Cerebellar nuclear complex (tissue), 1 donor: Measurements from ENCODE around the gene RDH13.
"Not testable (repeated sequence)": the region's sequence is repeated elsewhere in the genome, so short reads cannot be mapped to it uniquely, and the experiment has no call there.

Source experiments
- DNase-seq, 2 experiments: peaks; one replicate each; lab custom pipeline; 2025; lab: John Stamatoyannopoulos, UW

Gene RDH13, protein sequence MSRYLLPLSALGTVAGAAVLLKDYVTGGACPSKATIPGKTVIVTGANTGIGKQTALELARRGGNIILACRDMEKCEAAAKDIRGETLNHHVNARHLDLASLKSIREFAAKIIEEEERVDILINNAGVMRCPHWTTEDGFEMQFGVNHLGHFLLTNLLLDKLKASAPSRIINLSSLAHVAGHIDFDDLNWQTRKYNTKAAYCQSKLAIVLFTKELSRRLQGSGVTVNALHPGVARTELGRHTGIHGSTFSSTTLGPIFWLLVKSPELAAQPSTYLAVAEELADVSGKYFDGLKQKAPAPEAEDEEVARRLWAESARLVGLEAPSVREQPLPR

DNA sequence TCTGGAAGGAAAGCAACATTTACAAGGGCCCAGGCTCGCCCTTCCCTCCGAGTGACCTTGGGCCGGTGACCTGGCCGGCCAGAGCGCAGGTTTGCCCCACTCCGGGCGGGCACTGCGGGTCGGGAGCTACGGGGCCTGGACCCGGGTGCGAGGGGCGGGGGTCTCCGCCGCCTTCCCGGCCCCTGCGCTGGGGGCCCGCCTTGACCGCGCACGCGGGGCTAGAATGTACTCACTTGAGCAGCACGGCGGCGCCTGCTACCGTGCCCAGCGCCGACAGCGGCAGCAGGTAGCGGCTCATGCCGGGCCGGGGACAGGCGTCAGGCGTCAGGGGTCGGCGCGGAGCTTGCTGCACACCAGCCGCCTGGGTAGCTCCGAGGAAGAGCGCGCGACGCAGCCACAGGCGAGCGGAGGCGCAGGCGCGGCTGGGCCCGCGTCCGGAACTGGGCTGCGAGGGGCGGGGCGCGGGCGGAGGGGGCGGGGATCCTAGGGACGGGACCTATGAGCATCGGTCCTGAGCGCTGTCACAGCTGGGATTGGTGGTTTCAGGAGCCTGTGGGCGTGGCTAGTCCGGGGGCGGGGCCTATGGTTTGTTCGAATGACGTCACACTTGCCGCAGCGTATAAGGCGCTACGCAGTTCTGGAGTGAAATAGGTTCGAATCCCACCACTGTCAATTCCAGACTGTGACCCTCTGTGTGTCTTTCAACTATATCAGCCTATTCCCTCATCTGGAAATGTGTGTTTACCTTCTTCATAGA, at the start of gene RDH13:
RDH13 (minus strand) TSS at position 414 of the 757 bp plus-strand sequence; CDS start at position 298, 116 bp downstream.
- peak; percentile 53 to 64 for DNase-seq

DNA sequence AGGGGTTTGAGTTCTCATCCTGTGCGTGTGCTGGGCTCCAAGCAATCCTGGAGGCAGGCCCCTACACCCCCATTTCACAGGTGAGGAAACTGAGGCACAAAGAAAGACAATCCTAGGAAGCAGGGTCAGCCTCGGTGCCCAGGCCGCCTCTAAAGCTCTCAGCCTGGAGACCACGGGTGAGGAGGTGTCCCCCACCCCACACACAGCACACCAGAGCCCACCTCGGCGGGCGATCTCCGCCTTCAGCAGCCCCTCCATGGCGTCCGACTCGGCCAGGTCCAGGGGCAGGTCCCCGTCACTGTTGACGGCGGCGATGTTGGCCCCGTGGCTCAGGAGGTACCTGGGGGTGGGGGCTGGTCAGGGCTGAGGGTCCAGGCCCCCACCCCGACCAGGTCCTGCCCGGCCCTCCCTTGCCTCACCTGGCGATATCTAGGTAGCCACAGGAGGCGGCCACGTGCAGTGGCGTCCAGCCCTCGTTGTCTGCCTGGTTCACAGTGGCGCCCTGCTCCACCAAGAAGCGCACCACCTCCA, 49.4 kb upstream of the RDH13 start:
- no peak for DNase-seq

DNA sequence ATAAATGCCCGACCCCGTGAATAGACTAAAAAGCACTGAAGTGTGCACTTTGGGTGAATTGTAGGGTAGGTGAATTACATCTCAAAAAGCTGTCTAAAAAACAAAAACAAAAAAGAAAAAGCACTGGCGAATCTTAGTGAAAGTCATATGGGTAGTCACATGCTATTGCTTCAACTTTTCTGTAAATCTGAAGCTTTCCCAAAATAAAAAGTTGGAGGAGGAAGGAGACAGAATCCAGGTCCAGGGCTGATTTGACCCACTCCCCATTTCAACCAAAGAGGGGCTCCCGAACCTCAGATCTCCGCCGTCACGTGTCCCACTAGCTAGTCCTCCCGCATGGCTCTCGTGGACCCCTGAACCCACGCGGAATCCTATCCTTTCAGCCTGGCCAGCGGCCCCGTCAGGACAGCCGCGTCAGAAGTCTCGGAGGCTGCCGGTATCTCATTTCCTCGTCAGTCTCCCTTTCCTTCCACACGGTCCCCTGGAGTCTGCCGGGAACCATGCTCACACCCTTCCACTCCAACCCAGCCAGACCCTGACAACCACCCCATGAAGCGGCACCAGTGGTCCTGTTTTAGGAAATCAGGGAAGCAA, 48.4 kb upstream of the RDH13 start:
- DNase-seq: no peak

DNA sequence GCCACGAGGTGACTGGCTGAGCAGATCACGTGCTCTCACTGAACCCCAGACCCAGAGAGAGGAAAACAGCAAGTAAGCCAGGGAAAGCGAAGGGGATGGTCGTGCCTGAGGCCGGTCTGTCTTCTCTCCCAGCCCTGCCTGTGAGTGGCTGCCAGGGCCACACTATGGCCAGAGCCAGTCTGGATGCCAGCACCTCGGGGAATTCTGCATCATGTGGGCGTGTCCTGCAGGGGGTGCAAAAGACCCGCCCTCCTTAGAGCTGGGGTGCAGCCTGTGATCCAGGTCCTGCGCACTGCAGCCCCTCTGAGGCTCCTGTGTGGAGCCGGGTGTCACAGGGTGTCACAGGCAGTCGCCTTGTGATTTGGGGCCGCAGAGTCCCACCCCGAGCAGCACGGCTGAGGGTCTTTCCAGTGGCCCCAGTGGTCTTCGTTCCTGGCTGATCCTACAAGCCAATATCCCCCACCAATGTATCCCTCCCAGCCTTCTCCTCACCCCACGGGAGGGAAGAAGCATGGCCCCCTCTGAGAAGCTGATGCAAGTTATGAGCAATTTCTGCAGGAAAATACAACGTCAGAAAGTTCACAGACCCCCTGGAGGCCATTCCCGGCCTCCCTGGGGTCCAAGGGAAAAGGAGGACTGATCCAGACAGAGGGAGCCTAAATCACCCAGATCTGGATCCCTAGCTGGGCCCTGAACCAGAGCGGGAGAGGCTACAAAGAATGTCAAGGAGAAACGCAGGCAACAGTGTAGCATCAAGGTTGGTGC, 46.8 kb upstream of the RDH13 start:
- DNase-seq: no peak

DNA sequence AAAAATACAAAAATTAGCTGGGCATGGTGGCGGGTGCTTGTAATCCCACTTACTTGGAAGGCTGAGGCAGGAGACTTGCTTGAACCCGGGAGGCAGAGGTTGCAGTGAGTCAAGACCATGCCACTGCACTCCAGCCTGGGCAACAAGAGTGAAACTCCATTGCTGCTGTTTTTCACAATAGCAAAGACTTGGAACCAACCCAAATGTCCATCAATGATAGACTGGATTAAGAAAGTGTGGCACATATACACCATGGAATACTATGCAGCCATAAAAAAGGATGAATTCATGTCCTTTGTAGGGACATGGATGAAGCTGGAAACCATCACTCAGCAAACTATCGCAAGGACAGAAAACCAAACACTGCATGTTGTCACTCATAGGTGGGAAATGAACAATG, 44.3 kb upstream of the RDH13 start:
- not testable (repeated sequence) for DNase-seq

DNA sequence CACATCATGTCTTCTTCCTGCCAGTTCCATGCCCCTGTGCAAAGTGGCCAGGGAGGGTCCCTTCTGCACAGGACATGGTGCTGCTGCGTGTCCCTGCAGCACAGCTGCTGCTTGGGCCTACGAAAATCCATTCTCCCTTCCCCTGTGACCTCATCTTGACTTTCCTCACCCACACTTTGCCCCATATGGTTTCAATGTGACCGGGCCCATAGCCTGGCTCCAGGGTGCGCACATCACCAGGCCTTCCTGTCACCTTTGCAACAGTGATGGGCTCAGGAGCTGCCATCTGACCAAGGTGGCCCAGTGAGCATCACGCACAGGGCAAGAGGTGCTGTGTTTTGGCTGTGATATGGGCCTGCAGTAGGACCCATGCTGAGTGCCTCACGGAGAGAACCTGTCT, 43.6 kb upstream of the RDH13 start:
- no peak for DNase-seq

DNA sequence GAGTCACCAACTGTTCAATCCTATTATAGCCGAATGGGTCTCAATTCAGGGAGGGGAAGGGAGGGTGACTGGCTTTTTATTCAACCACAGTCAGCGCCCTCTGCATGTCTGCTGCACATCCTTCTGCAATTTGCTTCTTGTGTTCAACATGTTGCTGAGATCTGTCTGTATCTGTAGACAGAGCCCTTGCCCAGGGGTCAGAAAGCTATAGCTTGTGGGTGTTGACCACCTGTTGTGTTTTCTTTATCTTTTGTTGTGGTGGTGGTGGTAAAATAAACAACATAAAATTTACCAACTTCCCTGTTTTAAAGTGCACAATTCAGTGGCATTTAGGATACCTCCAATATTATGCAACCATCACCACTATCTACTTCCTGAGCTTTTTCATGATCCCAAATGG, 42.3 kb upstream of the RDH13 start:
- no peak for DNase-seq

DNA sequence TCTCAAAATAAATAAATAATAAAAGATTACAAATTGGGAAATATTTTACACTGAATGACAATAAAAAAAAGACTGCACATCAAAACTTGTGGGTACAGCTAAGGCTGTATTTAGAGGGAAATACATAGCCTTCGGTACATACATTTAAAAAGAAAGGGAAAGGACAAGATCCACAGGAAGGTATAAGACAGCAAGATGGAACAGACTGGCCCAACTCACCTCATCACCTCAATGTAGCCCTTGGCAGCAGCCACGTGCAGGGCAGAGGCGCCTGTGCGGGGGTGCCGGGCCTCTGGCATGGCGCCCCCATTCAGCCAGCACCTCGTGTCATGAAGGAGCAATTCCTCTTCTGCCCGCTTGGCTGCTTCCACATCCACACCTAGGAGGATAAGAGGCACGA, 40.2 kb upstream of the RDH13 start:
- no peak for DNase-seq

DNA sequence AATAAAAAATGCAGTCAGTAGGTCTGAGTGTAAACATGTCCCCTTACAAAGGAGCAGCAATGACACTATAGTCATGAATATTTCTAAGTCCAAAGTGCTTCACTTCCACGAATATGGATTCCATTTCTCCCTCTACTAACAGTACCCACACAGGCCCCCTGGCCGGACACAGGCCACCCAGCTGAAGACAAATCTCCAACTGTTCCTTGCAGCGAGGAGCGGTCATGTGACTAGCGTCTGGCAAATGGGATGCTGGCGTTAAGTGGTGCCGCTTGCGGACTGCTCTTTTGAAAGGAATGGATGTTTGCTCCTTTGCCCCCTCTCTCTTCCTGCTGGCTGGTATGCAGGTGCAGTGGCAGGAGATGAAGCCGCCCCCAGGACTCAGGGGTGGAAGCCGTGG, 38.3 kb upstream of the RDH13 start:
- DNase-seq: no peak

DNA sequence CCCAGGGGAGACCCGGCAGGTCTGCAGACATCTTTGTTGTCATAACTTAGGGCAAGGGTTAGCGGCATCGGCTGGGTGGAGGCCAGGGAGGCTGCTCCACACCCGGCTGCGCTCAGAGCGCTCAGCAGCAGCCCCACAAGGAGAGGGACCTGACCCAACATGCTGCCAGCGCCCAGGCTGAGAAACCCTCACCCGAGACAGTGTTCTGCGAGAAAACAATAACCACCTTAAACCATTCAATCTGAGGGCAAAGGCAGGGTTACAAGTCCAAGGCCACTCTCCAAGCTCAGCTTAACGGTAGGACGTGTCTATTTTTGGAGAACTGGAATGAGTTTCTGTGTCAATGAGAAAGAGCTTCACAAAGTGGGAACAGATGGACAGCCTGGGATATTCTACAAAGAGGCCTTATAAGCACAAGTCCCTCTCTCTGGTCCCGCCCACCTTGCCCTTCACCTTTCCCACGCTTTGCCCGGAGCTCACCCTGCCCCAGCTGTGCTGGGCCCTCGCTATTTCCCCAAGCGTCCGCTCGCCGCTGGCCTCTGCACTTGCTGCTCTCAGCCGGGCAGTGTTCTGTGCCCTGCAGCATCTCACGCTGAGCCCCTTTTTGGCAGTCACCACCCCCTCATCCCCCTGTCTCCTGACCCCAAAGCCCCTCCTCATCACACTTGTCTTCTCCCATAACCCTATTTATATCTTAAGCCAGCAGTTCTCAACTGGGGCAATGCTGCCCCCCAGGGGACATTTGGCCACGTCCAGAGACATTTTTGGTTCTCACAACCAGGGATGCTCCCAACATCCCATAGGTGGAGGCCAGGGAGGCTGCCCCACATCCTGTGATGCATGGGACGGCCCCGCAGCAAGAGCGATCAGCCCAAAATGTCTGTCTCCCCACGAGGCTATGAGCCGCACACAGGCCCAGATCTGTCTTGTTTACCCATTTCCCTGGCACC, 36.9 kb upstream of the RDH13 start:
- no peak for DNase-seq

DNA sequence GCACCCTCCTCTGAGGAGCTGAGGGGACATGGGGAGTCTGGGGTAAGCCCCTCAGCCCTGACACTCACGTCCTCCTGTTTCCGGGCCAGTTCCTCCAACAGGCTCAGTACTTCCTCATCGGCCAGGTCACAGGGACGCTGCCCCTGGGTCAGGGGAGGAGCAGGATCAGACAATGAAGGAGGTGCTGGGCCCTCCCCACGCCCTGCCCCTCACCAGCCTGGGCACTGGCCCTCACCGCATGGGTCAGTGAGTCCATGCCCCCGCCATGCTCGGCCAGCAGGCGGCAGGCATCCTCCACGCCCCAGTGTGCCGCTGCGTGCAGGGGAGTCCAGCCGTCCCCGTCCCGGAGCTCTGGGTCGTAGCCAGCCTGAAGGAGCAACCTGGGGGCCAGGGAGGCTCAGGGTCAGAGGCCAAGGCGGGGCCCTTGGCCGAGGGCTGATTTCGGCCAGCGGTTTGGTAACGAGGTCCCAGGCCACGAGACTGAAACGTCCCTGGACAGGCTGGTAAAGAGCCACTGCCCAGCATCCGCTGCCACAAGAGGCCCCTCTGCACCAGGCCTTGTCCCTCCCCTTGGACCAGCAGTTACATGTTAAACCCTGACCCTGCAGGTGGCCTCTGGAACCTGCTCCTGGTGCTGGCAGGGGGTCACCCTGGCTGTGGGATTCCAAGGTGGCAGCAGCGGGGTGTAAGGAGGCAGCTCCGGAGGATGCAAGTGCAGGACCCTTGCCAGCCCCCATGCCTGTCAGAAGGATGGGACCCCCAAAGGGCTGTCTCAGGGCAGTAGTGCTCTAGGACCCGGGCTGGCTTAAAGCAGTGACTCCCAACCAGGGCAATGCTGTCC, 36.0 kb upstream of the RDH13 start:
- no peak for DNase-seq

DNA sequence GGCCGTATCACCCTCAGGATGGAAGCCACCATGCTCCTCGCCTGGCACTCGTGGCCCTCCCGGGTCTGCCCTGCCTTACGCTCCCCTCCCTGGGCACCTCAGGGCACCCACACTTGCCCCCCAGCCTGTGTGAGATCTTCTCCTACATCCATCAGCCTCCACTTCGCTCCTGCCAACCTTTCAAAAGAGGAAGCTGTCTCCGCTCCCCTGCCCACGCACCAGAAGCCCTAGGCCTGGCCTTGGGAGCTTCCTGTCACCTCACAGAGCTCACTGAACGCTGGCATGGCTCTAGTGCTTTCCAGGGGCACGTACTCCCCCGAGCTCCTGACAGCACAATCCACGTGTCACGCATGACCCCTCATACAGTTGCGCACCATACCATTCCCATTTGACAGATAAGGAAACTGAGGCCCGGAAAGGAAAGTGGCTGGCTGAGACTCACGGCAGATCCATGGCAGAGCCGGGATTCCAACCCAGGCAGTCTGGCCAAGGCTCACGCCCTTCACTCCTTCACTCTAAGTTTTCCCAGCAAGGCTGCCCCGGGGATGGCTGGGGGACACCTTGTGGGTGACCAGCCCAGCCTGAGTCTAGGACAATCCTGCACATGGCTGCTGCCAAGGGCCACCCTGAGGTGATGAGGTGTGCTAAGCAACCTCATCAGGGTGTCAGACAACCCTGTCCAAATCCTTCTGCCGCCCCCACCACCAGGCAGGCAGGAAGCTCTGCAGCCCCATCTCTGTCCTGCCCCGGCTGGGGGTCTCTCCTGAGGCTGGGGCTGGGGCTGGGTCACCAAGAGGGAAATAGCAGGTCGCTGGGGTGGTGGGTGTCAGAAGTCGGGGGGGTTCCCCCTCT, 35.1 kb upstream of the RDH13 start:
- no peak for DNase-seq

DNA sequence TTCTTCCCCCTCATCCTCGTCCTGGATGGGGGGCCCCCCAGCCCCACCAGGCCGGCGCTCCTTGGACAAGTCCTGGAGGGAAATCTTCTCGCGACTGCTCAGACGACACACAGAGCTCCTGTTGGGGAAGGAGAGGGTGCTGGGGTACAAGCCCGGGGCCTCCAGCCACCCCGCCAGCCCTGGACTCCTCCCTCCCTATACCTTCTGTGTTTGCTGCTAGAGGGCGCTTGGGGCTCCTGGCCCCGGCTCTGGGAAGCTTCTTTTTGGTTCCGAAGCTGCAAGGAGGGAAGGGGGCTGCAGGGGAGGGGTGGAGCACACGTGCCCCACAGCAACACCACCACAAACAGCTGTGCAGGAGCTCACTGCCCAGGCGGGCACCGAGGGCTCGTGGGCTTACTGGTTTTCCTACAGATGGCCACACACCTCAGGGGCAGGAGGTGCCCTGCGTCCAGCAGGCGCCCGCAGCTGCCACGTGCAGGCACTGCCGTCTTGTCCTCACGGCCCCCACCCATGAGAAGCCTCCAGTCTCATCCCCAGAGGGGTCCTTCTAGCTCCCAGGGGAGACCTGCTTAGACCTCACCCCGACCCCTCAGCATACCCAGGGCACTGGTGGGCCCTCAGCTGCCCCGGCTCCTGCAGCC, 33.2 kb upstream of the RDH13 start:
- DNase-seq: no peak

DNA sequence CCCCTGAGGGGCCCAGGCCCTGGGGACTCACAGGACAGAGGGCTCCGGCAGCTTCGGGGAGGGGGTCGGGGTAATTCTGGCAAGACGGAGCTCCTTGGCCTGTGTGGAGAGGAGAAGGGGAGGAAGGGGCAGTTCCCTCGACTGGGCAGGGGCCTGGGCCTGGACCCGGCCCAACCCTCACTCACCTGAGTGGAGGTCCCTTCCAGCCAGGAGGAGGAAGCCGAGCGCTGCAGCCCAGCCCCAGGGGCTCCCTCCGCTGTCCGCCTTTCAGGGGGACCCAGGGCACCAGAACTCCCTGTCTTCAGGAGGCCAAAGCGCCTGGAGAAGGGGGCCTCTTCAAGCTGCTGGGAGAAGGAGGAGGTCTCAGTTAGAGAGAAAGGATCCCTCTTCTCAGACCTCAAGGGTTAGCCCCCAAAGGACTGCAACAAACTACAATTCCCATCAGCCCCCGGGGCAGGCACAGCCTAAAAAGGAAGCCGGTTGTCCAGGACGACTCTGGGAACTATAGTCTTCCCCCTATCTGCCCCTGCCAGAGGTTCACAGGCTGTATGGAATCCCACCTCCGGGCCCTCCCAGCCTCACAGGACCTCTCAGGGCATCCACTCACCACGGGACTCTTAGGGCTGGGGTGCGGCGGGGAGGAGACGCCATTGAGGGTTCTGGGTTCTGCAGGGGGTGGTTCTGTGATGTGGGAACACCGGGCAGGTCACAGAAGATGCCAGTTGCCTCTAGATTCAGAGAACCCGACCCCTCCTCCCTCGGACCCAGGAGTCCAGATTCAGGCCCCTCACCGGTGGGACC, 32.5 kb upstream of the RDH13 start:
- DNase-seq: no peak

DNA sequence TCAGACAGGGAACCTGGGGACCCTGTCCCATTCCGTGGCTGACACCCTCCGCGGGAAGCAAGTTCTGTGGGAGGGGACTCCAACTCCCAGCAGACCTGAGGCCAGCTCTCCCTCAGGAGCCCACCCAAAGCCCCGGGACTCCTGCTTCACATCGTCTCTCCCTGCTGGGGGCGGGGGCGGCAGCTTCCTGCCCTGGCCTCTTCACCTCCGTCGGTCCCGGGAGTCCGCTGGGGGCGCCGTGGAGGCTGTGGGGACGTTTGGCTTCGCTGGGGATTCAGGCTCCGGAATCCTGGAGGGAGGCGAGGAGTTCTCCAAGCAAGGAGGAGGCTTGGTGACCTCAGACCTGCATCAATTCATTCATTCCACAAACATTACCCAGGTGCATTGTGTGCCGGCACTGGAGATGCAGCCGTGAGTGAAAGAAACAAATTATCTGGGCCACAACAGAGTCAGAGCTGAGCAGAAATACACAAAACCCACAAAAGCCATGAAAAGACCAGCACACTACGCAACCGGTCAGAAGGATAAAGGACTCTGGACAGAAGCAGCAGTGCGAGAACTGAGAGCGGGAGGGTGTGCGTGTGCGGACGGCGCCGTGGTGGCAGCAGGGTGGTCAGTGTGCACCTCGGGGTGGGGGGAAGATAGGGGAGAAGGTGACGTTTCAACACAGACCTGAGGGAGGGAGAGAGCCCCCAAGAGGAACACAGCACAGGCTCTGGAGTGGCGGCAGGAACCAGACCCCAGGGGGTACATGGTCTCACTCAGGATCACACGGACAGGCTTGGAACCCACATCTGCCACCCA, 31.7 kb upstream of the RDH13 start:
- DNase-seq: no peak

DNA sequence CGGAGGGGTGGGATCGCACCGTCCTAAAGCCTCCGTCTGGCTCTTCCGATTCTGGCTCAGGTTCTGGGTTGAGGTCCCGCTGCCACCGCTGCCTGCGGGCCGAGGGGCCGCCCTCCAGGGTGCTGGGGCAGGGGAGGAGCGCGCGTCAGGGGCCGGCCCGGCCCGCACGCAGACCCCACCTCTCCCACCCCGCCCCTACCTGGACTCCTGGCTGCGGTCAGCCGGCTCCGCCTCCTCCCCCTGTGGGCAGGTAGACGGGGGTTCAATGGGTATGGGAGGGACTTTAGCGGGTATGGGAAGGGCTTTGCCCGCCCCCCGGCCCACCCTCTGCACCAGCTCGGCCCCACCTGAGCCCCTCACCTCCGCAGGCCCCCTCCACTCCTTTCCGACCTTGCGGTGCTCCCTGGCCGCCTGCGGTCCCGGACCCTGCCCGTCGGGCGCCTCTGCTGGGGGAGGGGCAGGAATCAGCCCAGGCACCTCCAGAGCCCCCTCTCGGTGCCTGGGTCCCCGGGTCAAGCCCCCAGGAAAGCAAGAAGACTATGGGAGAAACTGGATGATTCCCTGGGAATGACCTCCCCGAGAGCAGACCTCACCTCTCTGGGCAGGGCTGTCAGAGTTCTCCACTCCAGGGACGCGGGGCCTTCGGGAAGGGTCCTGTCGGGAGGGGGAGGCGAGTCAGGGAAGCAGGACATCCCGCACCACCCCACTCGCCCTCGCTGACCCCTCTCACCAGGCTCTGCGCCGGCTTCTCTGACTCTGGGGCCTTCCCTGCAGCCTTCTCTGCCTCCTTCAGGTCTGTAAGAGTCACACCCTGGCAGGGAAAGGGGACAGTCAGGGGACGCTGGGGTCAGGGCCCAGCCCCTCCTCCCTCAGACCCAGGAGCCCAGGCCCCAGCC, 29.7 kb upstream of the RDH13 start:
- DNase-seq: no peak
